Stomach (tissue), 9 donors: ENCODE results near the gene DNASE1L2. TPM values are rescaled to one million over a fixed set of nuclear protein-coding genes. Genes with fewer than 3 reads are reported as not detected.

ENCODE experiments used
- DNase-seq, 2 donors: peaks; one replicate each; pipeline versions ENCODE4 v3.0.0 to v3.0.0-alpha.2; 2013 to 2019
- H3K27ac ChIP-seq, 5 donors: fragments of 200-600 bp in 4 of 5; sonication (generic) in 4 of 5; one replicate each; pipeline ENCODE4 v1.5.1; 2013 to 2019; ENCODE audit warnings: mild to moderate bottlenecking in 1 of 5, moderate library complexity in 1 of 5
- H3K27me3 ChIP-seq, 3 donors: fragments of 200-600 bp; sonication (generic); one replicate each; pipeline ENCODE4 v1.5.1; 2017 to 2019; ENCODE audit warnings: mixed run types in 1 of 3
- H3K36me3 ChIP-seq, 4 donors: fragments of 200-600 bp; sonication (generic); 1 replicate in 3 of 4; 2 replicates in 1 of 4; pipeline ENCODE4 v1.5.1; 2016 to 2019
- H3K4me1 ChIP-seq, 4 donors: fragments of 200-600 bp; sonication (generic); one replicate each; pipeline ENCODE4 v1.5.1; 2016 to 2019
- H3K4me3 ChIP-seq, 4 donors: fragments of 200-600 bp; sonication (generic) in 3 of 4; one replicate each; pipeline ENCODE4 v1.5.1; 2016 to 2019; ENCODE audit warnings: mild to moderate bottlenecking in 1 of 4
- H3K9me3 ChIP-seq, 4 donors: fragments of 200-600 bp; sonication (generic); one replicate each; pipeline ENCODE4 v1.5.1; 2016 to 2019
- CTCF ChIP-seq, 7 experiments: fragments of 450-650 bp in 4 of 7; fragments of 200-600 bp in 3 of 7; sonication (generic) in 3 of 7; IDR thresholded peaks; one replicate each; pipeline ENCODE4 v1.5.1; 2016 to 2019; ENCODE audit warnings: antibody characterized with exemption in 7 of 7, control low read depth in 2 of 7, mild to moderate bottlenecking in 1 of 7
- EP300 ChIP-seq: sonication (generic); formaldehyde crosslinking; IDR thresholded peaks from one replicate; pipeline ENCODE4 v1.6.1; 2017; ENCODE audit warnings: antibody characterized with exemption
- POLR2A ChIP-seq, 4 donors: fragments of 450-650 bp; IDR thresholded peaks; one replicate each; pipeline ENCODE4 v1.6.1; 2016; ENCODE audit warnings: antibody characterized with exemption in 4 of 4, control low read depth in 2 of 4, mild to moderate bottlenecking in 1 of 4, moderate library complexity in 1 of 4
- POLR2AphosphoS5 ChIP-seq, 3 donors: sonication (generic); formaldehyde crosslinking; IDR thresholded peaks; one replicate each; pipeline ENCODE4 v1.6.1; 2016; ENCODE audit warnings: antibody characterized with exemption in 3 of 3
- WGBS, 5 donors: extraction: QIAGEN DNeasy Blood & Tissue Kit in 3 of 5; methylation state at CpG; one replicate each; pipeline versions ENCODE4 v1.1.5 to v1.1.7; 2013 to 2018; 5-methylcytosine and 5-hydroxymethylcytosine counted together
- intact Hi-C: fragments of 100-400 bp; cut with DNase I; formaldehyde crosslinking; loops from one replicate; pipeline ENCODE4 v1.15.1; 2023; ENCODE audit warnings: low total_unique reads
- polyA plus RNA-seq, 3 donors: library from polyadenylated mRNA; stranded (reverse); fragments of 200-250 nt; gene quantifications; one replicate each; pipeline ENCODE4 v1.2.3, GENCODE V29; 2013
- total RNA-seq, 5 donors: library from RNA; depleted of rRNA; stranded (reverse); fragments of >200 nt; gene quantifications; one replicate each; pipeline versions ENCODE4 v1.1.0 to v1.2.3, GENCODE V29; 2014 to 2016
- donor health status: healthy with polysubstance abuse.
- donor health status: Bipolar disorder and iron deficiency.
- donor health status: healthy.

DNASE1L2 gene
- total and polyA plus RNA-seq, 8 donors, result 0.68 to 0.90 TPM; not detected in 6

GRCh38 chr16:2196162-2196980 is 39.9 kb upstream of the DNASE1L2 start, which contains the start of gene CASKIN1:
Gene CASKIN1, minus strand, starts transcription at chr16:2196605. Its CDS starts 173 bp downstream, at chr16:2196432.
- H3K27ac ChIP-seq, result no peak within 1 kb of the TSS
- intact Hi-C loops, result loop anchor here (10.0 kb wide), 1 partner anchor 298 kb away; no protein-coding TSS in a partner anchor
- DNase-seq, result peak in 1 of 2 donors; percentile 70
- 0 to 1% (median 1%) methylated on average over 13 to 118 of the region's 129 CpGs for WGBS, 5 donors
- peak within 1 kb of the TSS; percentile 45 to 52 (median 48) for H3K4me3 ChIP-seq
- no peaks in the 10 kb centered on the region for H3K36me3 ChIP-seq
- TF ChIP-seq POLR2A (IDR thresholded peaks at IDR 0.05) (no peak), CTCF (IDR thresholded peaks at IDR 0.05) (no peak), EP300 (no peak), POLR2AphosphoS5 (IDR thresholded peaks at IDR 0.05) (no peak)
- peaks cover 6 to 59% (median 37%) of the 10 kb centered on the region in 3 donors for H3K27me3 ChIP-seq
- H3K4me1 ChIP-seq, result peaks cover 13 to 21% (median 19%) of the 10 kb centered on the region in 4 donors
- H3K9me3 ChIP-seq, result no peaks in the 10 kb centered on the region

- WGBS, 5 donors, result 23 to 90% (median 30%) methylated on average over 2 to 32 of the region's 32 CpGs
- Histone ChIP-seq H3K27ac (no peak overlapping the region), H3K4me1 (peaks cover 13 to 21% (median 19%) of the 10 kb centered on the region in 4 donors), H3K9me3 (no peaks in the 10 kb centered on the region), H3K4me3 (peak overlapping the region; percentile 25 to 36 (median 34)), H3K36me3 (no peaks in the 10 kb centered on the region), H3K27me3 (peaks cover 6 to 59% (median 37%) of the 10 kb centered on the region in 3 donors)
- intact Hi-C loops, result loop anchor here (10.0 kb wide), 1 partner anchor 298 kb away; no protein-coding TSS in a partner anchor
- TF ChIP-seq POLR2AphosphoS5 (IDR thresholded peaks at IDR 0.05) (no peak), POLR2A (IDR thresholded peaks at IDR 0.05) (no peak), EP300 (no peak), CTCF (IDR thresholded peaks at IDR 0.05) (no peak)
- DNase-seq, result no peak
Observed at GRCh38 chr16:2196981-2197511, 39.2 kb upstream of the DNASE1L2 start.

GRCh38 chr16:2197765-2198164 is 38.5 kb upstream of the DNASE1L2 start:
- intact Hi-C loops, result loop anchor here (10.0 kb wide), 1 partner anchor 297 kb away; no protein-coding TSS in a partner anchor
- no peak overlapping the region for H3K27ac ChIP-seq
- peaks cover 13 to 21% (median 19%) of the 10 kb centered on the region in 4 donors for H3K4me1 ChIP-seq
- WGBS, 5 donors, result 76 to 88% (median 83%) methylated on average over 6 of the region's 6 CpGs
- TF ChIP-seq POLR2A (IDR thresholded peaks at IDR 0.05) (no peak), CTCF (IDR thresholded peaks at IDR 0.05) (no peak), EP300 (no peak), POLR2AphosphoS5 (IDR thresholded peaks at IDR 0.05) (no peak)
- H3K4me3 ChIP-seq, result no peak overlapping the region
- no peak for DNase-seq
- peaks cover 6 to 59% (median 37%) of the 10 kb centered on the region in 3 donors for H3K27me3 ChIP-seq
- no peaks in the 10 kb centered on the region for H3K36me3 ChIP-seq
- no peaks in the 10 kb centered on the region for H3K9me3 ChIP-seq

- Histone ChIP-seq H3K9me3 (no peaks in the 10 kb centered on the region), H3K27me3 (peaks cover 6 to 59% (median 37%) of the 10 kb centered on the region in 3 donors), H3K4me3 (no peak overlapping the region), H3K36me3 (no peaks in the 10 kb centered on the region), H3K27ac (no peak overlapping the region), H3K4me1 (peaks cover 13 to 21% (median 19%) of the 10 kb centered on the region in 4 donors)
- intact Hi-C loops, result loop anchor here (10.0 kb wide), 1 partner anchor 297 kb away; no protein-coding TSS in a partner anchor
- DNase-seq, result no peak
- TF ChIP-seq POLR2A (IDR thresholded peaks at IDR 0.05) (no peak), EP300 (no peak), CTCF (IDR thresholded peaks at IDR 0.05) (no peak), POLR2AphosphoS5 (IDR thresholded peaks at IDR 0.05) (no peak)
- 47 to 67% (median 57%) methylated on average over 4 of the region's 4 CpGs for WGBS, 5 donors
Observed at GRCh38 chr16:2198283-2198682, 38.0 kb upstream of the DNASE1L2 start.
